Astrocyte (in vitro differentiated cells and primary cell): Measurements from ENCODE around the gene F12. TPM values are rescaled to one million over a fixed set of nuclear protein-coding genes. Genes with fewer than 3 reads are reported as not detected.

Experiments used
- DNase-seq: peaks from one replicate; pipeline ENCODE4 v3.0.0-alpha.2; 2010; ENCODE audit warnings: low read depth
- FAIRE-seq: peaks from 2 replicates; lab custom pipeline; 2011; peaks lifted over from hg19 to GRCh38; lab: Jason Lieb, UNC
- H2AFZ ChIP-seq: 2 replicates; pipeline ENCODE4 v1.6.0; 2012; ENCODE audit warnings: low read depth, low read length, inconsistent platforms
- H3K27ac ChIP-seq: 2 replicates; pipeline ENCODE4 v1.5.1; 2011; ENCODE audit warnings: low read depth, low read length, inconsistent platforms
- H3K27me3 ChIP-seq: 2 replicates; pipeline ENCODE4 v1.6.0; 2011; ENCODE audit warnings: low read length, inconsistent platforms; ENCODE audit not compliant: insufficient read depth
- H3K36me3 ChIP-seq: 2 replicates; pipeline ENCODE4 v1.5.1; 2011; ENCODE audit warnings: low read length, inconsistent platforms; ENCODE audit not compliant: insufficient read depth
- H3K4me1 ChIP-seq: 2 replicates; pipeline ENCODE4 v1.5.1; 2011; ENCODE audit warnings: low read length, inconsistent platforms; ENCODE audit not compliant: insufficient read depth
- H3K4me2 ChIP-seq: 2 replicates; pipeline ENCODE4 v1.6.0; 2012; ENCODE audit warnings: low read length, inconsistent platforms
- H3K4me3 ChIP-seq: 2 replicates; pipeline ENCODE4 v1.5.1; 2011; ENCODE audit warnings: low read depth, mild to moderate bottlenecking, low read length, inconsistent platforms; ENCODE audit not compliant: insufficient read depth
- H3K79me2 ChIP-seq: 2 replicates; pipeline ENCODE4 v1.6.0; 2012; ENCODE audit warnings: mild to moderate bottlenecking, low read length, inconsistent platforms; ENCODE audit not compliant: insufficient read depth
- H3K9ac ChIP-seq: 2 replicates; pipeline ENCODE4 v1.6.0; 2012; ENCODE audit warnings: mild to moderate bottlenecking, low read length, inconsistent platforms
- H3K9me3 ChIP-seq: 2 replicates; pipeline ENCODE4 v1.5.1; 2012; ENCODE audit warnings: low read depth, mild to moderate bottlenecking, low read length, inconsistent platforms; ENCODE audit not compliant: insufficient read depth
- H4K20me1 ChIP-seq: 2 replicates; pipeline ENCODE4 v1.6.0; 2012; ENCODE audit warnings: low read length, inconsistent platforms; ENCODE audit not compliant: insufficient read depth
- H3K27ac Mint-ChIP-seq: one replicate; pipeline ENCODE4 v1.8.0; 2021; ENCODE audit warnings: mild to moderate bottlenecking, mixed read lengths; ENCODE audit not compliant: unreplicated experiment
- H3K27me3 Mint-ChIP-seq: one replicate; pipeline ENCODE4 v1.8.0; 2021; ENCODE audit warnings: low read depth, mixed read lengths; ENCODE audit not compliant: unreplicated experiment
- H3K36me3 Mint-ChIP-seq: one replicate; pipeline ENCODE4 v1.8.0; 2021; ENCODE audit warnings: low read depth, mixed read lengths; ENCODE audit not compliant: unreplicated experiment
- H3K4me1 Mint-ChIP-seq: one replicate; pipeline ENCODE4 v1.8.0; 2021; ENCODE audit warnings: low read depth, mixed read lengths; ENCODE audit not compliant: unreplicated experiment
- H3K4me3 Mint-ChIP-seq: one replicate; pipeline ENCODE4 v1.8.0; 2021; ENCODE audit warnings: mild to moderate bottlenecking, moderate library complexity, mixed read lengths; ENCODE audit not compliant: unreplicated experiment
- H3K9me3 Mint-ChIP-seq: one replicate; pipeline ENCODE4 v1.8.0; 2021; ENCODE audit warnings: mild to moderate bottlenecking, mixed read lengths; ENCODE audit not compliant: unreplicated experiment
- EZH2 ChIP-seq: IDR thresholded peaks from 2 replicates; pipeline ENCODE4 v1.6.1; 2012; ENCODE audit warnings: mild to moderate bottlenecking, low read length, inconsistent platforms; ENCODE audit not compliant: insufficient read depth
- total RNA-seq: library from RNA; stranded (reverse); gene quantifications from 2 replicates; pipeline ENCODE4 v1.2.1, GENCODE V29; 2021
- TF ChIP-seq, protein P1 (sequence below): IDR thresholded peaks from 2 replicates; pipeline ENCODE4 v1.5.1; 2011; ENCODE audit warnings: low read depth, mild to moderate bottlenecking, inconsistent platforms, low read length, moderate library complexity; ENCODE audit not compliant: insufficient read depth

F12 gene
- total RNA-seq, 1 donor from 2014 or later: 3.0 TPM

- Histone ChIP-seq H3K4me1 (peaks cover 25% of the 10 kb centered on the region), H3K9ac (no peak overlapping the region), H3K36me3 (peaks cover 7% of the 10 kb centered on the region), H3K79me2 (peaks cover 32% of the 10 kb centered on the region), H3K27me3 (no peaks in the 10 kb centered on the region), H3K27ac (no peak overlapping the region), H3K4me3 (no peak overlapping the region), H2AFZ (no peak overlapping the region), H3K9me3 (no peaks in the 10 kb centered on the region), H4K20me1 (peaks cover 21% of the 10 kb centered on the region), H3K4me2 (no peak overlapping the region)
- FAIRE-seq (no peak), DNase-seq (no peak)
- Mint-ChIP-seq H3K36me3 (peaks cover 2% of the 10 kb centered on the region), H3K27me3 (peaks cover 5% of the 10 kb centered on the region), H3K9me3 (peaks cover 6% of the 10 kb centered on the region), H3K4me1 (peaks cover 29% of the 10 kb centered on the region), H3K4me3 (peak overlapping the region; percentile 45), H3K27ac (peak overlapping the region; percentile 47)
- TF ChIP-seq EZH2: no peak
- TF ChIP-seq, protein P1, sequence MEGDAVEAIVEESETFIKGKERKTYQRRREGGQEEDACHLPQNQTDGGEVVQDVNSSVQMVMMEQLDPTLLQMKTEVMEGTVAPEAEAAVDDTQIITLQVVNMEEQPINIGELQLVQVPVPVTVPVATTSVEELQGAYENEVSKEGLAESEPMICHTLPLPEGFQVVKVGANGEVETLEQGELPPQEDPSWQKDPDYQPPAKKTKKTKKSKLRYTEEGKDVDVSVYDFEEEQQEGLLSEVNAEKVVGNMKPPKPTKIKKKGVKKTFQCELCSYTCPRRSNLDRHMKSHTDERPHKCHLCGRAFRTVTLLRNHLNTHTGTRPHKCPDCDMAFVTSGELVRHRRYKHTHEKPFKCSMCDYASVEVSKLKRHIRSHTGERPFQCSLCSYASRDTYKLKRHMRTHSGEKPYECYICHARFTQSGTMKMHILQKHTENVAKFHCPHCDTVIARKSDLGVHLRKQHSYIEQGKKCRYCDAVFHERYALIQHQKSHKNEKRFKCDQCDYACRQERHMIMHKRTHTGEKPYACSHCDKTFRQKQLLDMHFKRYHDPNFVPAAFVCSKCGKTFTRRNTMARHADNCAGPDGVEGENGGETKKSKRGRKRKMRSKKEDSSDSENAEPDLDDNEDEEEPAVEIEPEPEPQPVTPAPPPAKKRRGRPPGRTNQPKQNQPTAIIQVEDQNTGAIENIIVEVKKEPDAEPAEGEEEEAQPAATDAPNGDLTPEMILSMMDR: no peak
These were observed 56.3 kb downstream of the F12 start for GRCh38 chr5:177353093-177353492.

Other genes with a start within 250 kb of the F12 start
- gene RAB24, start 105.8 kb downstream of the F12 start, total RNA-seq: 31.7 and 36.4 TPM in 2 replicates
- gene PRELID1, start 105.8 kb downstream of the F12 start, total RNA-seq: 178 and 196 TPM in 2 replicates
- 2.3 and 2.8 TPM in 2 replicates for gene MXD3, start 97.7 kb downstream of the F12 start, total RNA-seq
- 103 and 106 TPM in 2 replicates for gene LMAN2, start 57.9 kb downstream of the F12 start, total RNA-seq
- 7.8 and 11.3 TPM in 2 replicates for gene RGS14, start 51.6 kb downstream of the F12 start, total RNA-seq
- not detected in 2 replicates for gene SLC34A1, start 25.1 kb downstream of the F12 start, total RNA-seq
- not detected in 2 replicates for gene PFN3, start 8.9 kb downstream of the F12 start, total RNA-seq
- 19.7 and 25.9 TPM in 2 replicates for gene GRK6, start 17.1 kb upstream of the F12 start, total RNA-seq
- gene PRR7, start 37.2 kb upstream of the F12 start, total RNA-seq: 9.9 TPM in 2 replicates
- 350 and 371 TPM in 2 replicates for gene DBN1, start 64.1 kb upstream of the F12 start, total RNA-seq
- 590 and 591 TPM in 2 replicates for gene PDLIM7, start 88.0 kb upstream of the F12 start, total RNA-seq
- gene DOK3, start 100.3 kb upstream of the F12 start, total RNA-seq: 15.6 and 16.3 TPM in 2 replicates
- 92.5 and 99.5 TPM in 2 replicates for gene DDX41, start 107.4 kb upstream of the F12 start, total RNA-seq
- 47.8 and 48.3 TPM in 2 replicates for gene FAM193B, start 145.0 kb upstream of the F12 start, total RNA-seq
- 372 and 402 TPM in 2 replicates for gene TMED9, start 182.6 kb upstream of the F12 start, total RNA-seq
- 35.0 and 41.3 TPM in 2 replicates for gene B4GALT7, start 190.6 kb upstream of the F12 start, total RNA-seq